ENCODE data around the gene LRRD1. TPM values are rescaled to one million over a fixed set of nuclear protein-coding genes. Genes with fewer than 3 reads are reported as not detected.
"Not testable (repeated sequence)": the region's sequence is repeated elsewhere in the genome, so short reads cannot be mapped to it uniquely, and the experiment has no call there.

Gene LRRD1
- total RNA-seq (0.31 TPM), polyA plus RNA-seq (ENCODE audit: insufficient read depth in 1 of 8, insufficient read length in 8 of 8, low replicate concordance in 1 of 8) (under 1 TPM; 0.11 to 0.64 (median 0.28) TPM)
- long read RNA-seq, donor 1, result 0 reads
- long read RNA-seq, donor 2, result 0 reads
- long read RNA-seq, donor 3, result 0 reads
- long read RNA-seq, donor 4, result 0 reads
- long read RNA-seq, donor 5, result 0 reads
- long read RNA-seq, donor 6, result 0 reads
- long read RNA-seq, donor 7, result 0 reads
- long read RNA-seq, donor 8, result 0 reads
- long read RNA-seq, donor 9, result 0 reads
- long read RNA-seq, donor 10, result 0 reads
- long read RNA-seq, donor 11, result 0 reads

GRCh38 chr7:92178928-92179924, at the start of gene LRRD1:
TSS of gene LRRD1 (minus strand) at chr7:92179142. CDS start at chr7:92165202, 13,940 bp downstream.
- DNase-seq, result peak; percentile 86
- Histone ChIP-seq H3K27me3 (ENCODE audit: control insufficient read depth, insufficient read depth, low read length) (no peaks in the 10 kb centered on the region), H3K36me3 (ENCODE audit: control insufficient read depth, insufficient read depth, low read length) (no peaks in the 10 kb centered on the region), H3K27ac (ENCODE audit: low read length) (peak within 1 kb of the TSS; percentile 90), H3K4me1 (ENCODE audit: control insufficient read depth, insufficient read depth, low read length) (peaks cover 5% of the 10 kb centered on the region), H3K9me3 (replicated peaks; ENCODE audit: control insufficient read depth, low read depth, low read length) (no peaks in the 10 kb centered on the region), H3K4me3 (ENCODE audit: low read length) (peak within 1 kb of the TSS; percentile 74)
- WGBS (ENCODE audit: insufficient coverage), result 2% methylated on average over 43 of the region's 60 CpGs

- Histone ChIP-seq H3K27ac (ENCODE audit: low read length) (no peak overlapping the region), H3K36me3 (ENCODE audit: control insufficient read depth, insufficient read depth, low read length) (peaks cover 31% of the 10 kb centered on the region), H3K27me3 (ENCODE audit: control insufficient read depth, insufficient read depth, low read length) (no peaks in the 10 kb centered on the region), H3K9me3 (replicated peaks; ENCODE audit: control insufficient read depth, low read depth, low read length) (no peaks in the 10 kb centered on the region), H3K4me3 (ENCODE audit: low read length) (no peak overlapping the region), H3K4me1 (ENCODE audit: control insufficient read depth, insufficient read depth, low read length) (no peaks in the 10 kb centered on the region)
- 100% methylated on average over 1 of the region's 2 CpGs for WGBS (ENCODE audit: insufficient coverage)
- no peak for DNase-seq
Observed at GRCh38 chr7:92228742-92229141, 49.8 kb upstream of the LRRD1 start.

- Histone ChIP-seq H3K4me1 (ENCODE audit: control insufficient read depth, insufficient read depth, low read length) (no peaks in the 10 kb centered on the region), H3K27ac (ENCODE audit: low read length) (no peak overlapping the region), H3K27me3 (ENCODE audit: control insufficient read depth, insufficient read depth, low read length) (no peaks in the 10 kb centered on the region), H3K9me3 (replicated peaks; ENCODE audit: control insufficient read depth, low read depth, low read length) (no peaks in the 10 kb centered on the region), H3K36me3 (ENCODE audit: control insufficient read depth, insufficient read depth, low read length) (peaks cover 25% of the 10 kb centered on the region), H3K4me3 (ENCODE audit: low read length) (no peak overlapping the region)
- DNase-seq, result no peak
- WGBS (ENCODE audit: insufficient coverage), result 100% methylated on average over 2 of the region's 2 CpGs
Observed at GRCh38 chr7:92228100-92228499, 49.2 kb upstream of the LRRD1 start.

GRCh38 chr7:92226981-92227380, 48.0 kb upstream of the LRRD1 start:
- DNase-seq, result no peak
- Histone ChIP-seq H3K4me3 (ENCODE audit: low read length) (no peak overlapping the region), H3K36me3 (ENCODE audit: control insufficient read depth, insufficient read depth, low read length) (peaks cover 25% of the 10 kb centered on the region), H3K9me3 (replicated peaks; ENCODE audit: control insufficient read depth, low read depth, low read length) (no peaks in the 10 kb centered on the region), H3K27ac (ENCODE audit: low read length) (no peak overlapping the region), H3K4me1 (ENCODE audit: control insufficient read depth, insufficient read depth, low read length) (no peaks in the 10 kb centered on the region), H3K27me3 (ENCODE audit: control insufficient read depth, insufficient read depth, low read length) (no peaks in the 10 kb centered on the region)
- WGBS (ENCODE audit: insufficient coverage), result 100% methylated on average over 1 of the region's 4 CpGs

GRCh38 chr7:92221766-92222165, 42.8 kb upstream of the LRRD1 start:
- H3K9me3 ChIP-seq (replicated peaks; ENCODE audit: control insufficient read depth, low read depth, low read length), result no peaks in the 10 kb centered on the region
- no peak for DNase-seq
- H3K27ac ChIP-seq (ENCODE audit: low read length), result no peak overlapping the region
- H3K4me3 ChIP-seq (ENCODE audit: low read length), result no peak overlapping the region
- H3K4me1 ChIP-seq (ENCODE audit: control insufficient read depth, insufficient read depth, low read length), result no peaks in the 10 kb centered on the region
- WGBS (ENCODE audit: insufficient coverage), result no CpG with 5 or more reads among the region's 3 CpGs
- peaks cover 31% of the 10 kb centered on the region for H3K36me3 ChIP-seq (ENCODE audit: control insufficient read depth, insufficient read depth, low read length)
- H3K27me3 ChIP-seq (ENCODE audit: control insufficient read depth, insufficient read depth, low read length), result no peaks in the 10 kb centered on the region

- Histone ChIP-seq H3K27ac (ENCODE audit: low read length) (no peak overlapping the region), H3K27me3 (ENCODE audit: control insufficient read depth, insufficient read depth, low read length) (no peaks in the 10 kb centered on the region), H3K4me3 (ENCODE audit: low read length) (no peak overlapping the region), H3K4me1 (ENCODE audit: control insufficient read depth, insufficient read depth, low read length) (no peaks in the 10 kb centered on the region), H3K9me3 (replicated peaks; ENCODE audit: control insufficient read depth, low read depth, low read length) (peaks cover 2% of the 10 kb centered on the region), H3K36me3 (ENCODE audit: control insufficient read depth, insufficient read depth, low read length) (peaks cover 28% of the 10 kb centered on the region)
- DNase-seq, result no peak
- no CpG with 5 or more reads among the region's 1 CpG for WGBS (ENCODE audit: insufficient coverage)
Observed at GRCh38 chr7:92206672-92207071, 27.7 kb upstream of the LRRD1 start.

- no peak overlapping the region for H3K27ac ChIP-seq (ENCODE audit: low read length)
- H3K36me3 ChIP-seq (ENCODE audit: control insufficient read depth, insufficient read depth, low read length), result peaks cover 23% of the 10 kb centered on the region
- DNase-seq, result no peak
- H3K27me3 ChIP-seq (ENCODE audit: control insufficient read depth, insufficient read depth, low read length), result no peaks in the 10 kb centered on the region
- 97% methylated on average over 3 of the region's 3 CpGs for WGBS (ENCODE audit: insufficient coverage)
- H3K9me3 ChIP-seq (replicated peaks; ENCODE audit: control insufficient read depth, low read depth, low read length), result peaks cover 2% of the 10 kb centered on the region
- no peaks in the 10 kb centered on the region for H3K4me1 ChIP-seq (ENCODE audit: control insufficient read depth, insufficient read depth, low read length)
- no peak overlapping the region for H3K4me3 ChIP-seq (ENCODE audit: low read length)
Observed at GRCh38 chr7:92205987-92206386, 27.0 kb upstream of the LRRD1 start.

- WGBS (ENCODE audit: insufficient coverage), result no CpG with 5 or more reads among the region's 1 CpG
- no peak overlapping the region for H3K4me3 ChIP-seq (ENCODE audit: low read length)
Observed at GRCh38 chr7:92200791-92201190, 21.8 kb upstream of the LRRD1 start.

DNA sequence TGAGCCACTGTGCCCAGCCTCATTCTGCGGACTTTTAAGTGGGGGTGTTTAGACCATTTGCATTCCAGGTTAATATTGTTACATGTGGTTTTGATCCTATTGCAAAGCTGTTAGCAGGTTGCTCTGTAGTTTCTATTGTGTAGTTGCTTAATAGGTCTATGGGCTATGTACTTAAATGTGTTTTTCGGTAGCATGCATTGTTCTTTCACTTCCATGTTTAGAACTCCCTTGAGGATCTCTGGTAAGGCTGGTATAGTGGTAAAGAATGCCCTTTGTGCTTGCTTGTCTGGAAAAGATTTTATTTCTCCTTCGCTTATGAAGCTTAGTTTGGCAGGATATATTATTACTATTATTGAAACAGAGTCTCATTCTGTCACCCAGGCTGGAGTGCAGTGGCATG, 13.4 kb upstream of the LRRD1 start:
- Histone ChIP-seq H3K9me3 (replicated peaks; ENCODE audit: control insufficient read depth, low read depth, low read length) (peaks cover 26% of the 10 kb centered on the region), H3K27me3 (ENCODE audit: control insufficient read depth, insufficient read depth, low read length) (no peaks in the 10 kb centered on the region), H3K4me1 (ENCODE audit: control insufficient read depth, insufficient read depth, low read length) (no peaks in the 10 kb centered on the region), H3K27ac (ENCODE audit: low read length) (no peak overlapping the region), H3K36me3 (ENCODE audit: control insufficient read depth, insufficient read depth, low read length) (no peaks in the 10 kb centered on the region), H3K4me3 (ENCODE audit: low read length) (no peak overlapping the region)
- DNase-seq, result no peak
- 100% methylated on average over 1 of the region's 3 CpGs for WGBS (ENCODE audit: insufficient coverage)

More at GRCh38 chr7:92200791-92201190, 21.8 kb upstream of the LRRD1 start:
- Histone ChIP-seq H3K4me1 (ENCODE audit: control insufficient read depth, insufficient read depth, low read length) (no peaks in the 10 kb centered on the region), H3K27ac (ENCODE audit: low read length) (no peak overlapping the region), H3K9me3 (replicated peaks; ENCODE audit: control insufficient read depth, low read depth, low read length) (no peaks in the 10 kb centered on the region), H3K36me3 (ENCODE audit: control insufficient read depth, insufficient read depth, low read length) (peaks cover 23% of the 10 kb centered on the region), H3K27me3 (ENCODE audit: control insufficient read depth, insufficient read depth, low read length) (no peaks in the 10 kb centered on the region)
- no peak for DNase-seq

GRCh38 chr7:92189246-92189645, 10.3 kb upstream of the LRRD1 start:
- not testable (repeated sequence) for H3K27ac ChIP-seq (ENCODE audit: low read length); H3K36me3 ChIP-seq (ENCODE audit: control insufficient read depth, insufficient read depth, low read length)
- whole genome bisulfite sequencing (ENCODE audit: insufficient coverage), result 98% methylated on average over 8 of the region's 15 CpGs

More at GRCh38 chr7:92189246-92189645, 10.3 kb upstream of the LRRD1 start:
- not testable (repeated sequence) for H3K4me3 ChIP-seq (ENCODE audit: low read length); H3K27me3 ChIP-seq (ENCODE audit: control insufficient read depth, insufficient read depth, low read length); DNase-seq; H3K4me1 ChIP-seq (ENCODE audit: control insufficient read depth, insufficient read depth, low read length)
- peaks cover 26% of the 10 kb centered on the region for H3K9me3 ChIP-seq (replicated peaks; ENCODE audit: control insufficient read depth, low read depth, low read length)

All from muscle of leg (tissue), 16 donors.